Measurements from ENCODE around the gene RPS6KA2.
"Not testable (repeated sequence)": the region's sequence is repeated elsewhere in the genome, so short reads cannot be mapped to it uniquely, and the experiment has no call there.

RPS6KA2 gene

DNA sequence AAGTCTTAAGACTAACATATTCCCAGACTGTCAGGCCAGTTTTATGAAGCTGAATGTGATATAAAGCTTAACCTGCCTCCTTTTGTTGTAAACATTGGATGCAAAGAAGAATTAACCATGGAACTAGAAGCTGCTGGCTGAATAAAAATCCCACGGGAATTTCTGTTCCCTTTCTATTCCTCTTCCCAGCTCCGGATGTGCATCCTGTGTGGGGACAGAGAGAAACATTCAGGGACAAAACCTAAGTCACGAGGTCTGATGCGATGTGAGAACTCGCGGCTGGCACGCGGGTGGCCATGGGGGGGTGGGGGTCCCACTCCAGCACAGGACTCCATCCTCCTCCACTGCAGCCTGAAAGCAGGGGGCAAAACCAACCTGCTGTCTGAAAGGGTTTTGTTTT lies 72.7 kb downstream of the RPS6KA2 start:
- DNase-seq (ENCODE audit: low read depth) = no peak

DNA sequence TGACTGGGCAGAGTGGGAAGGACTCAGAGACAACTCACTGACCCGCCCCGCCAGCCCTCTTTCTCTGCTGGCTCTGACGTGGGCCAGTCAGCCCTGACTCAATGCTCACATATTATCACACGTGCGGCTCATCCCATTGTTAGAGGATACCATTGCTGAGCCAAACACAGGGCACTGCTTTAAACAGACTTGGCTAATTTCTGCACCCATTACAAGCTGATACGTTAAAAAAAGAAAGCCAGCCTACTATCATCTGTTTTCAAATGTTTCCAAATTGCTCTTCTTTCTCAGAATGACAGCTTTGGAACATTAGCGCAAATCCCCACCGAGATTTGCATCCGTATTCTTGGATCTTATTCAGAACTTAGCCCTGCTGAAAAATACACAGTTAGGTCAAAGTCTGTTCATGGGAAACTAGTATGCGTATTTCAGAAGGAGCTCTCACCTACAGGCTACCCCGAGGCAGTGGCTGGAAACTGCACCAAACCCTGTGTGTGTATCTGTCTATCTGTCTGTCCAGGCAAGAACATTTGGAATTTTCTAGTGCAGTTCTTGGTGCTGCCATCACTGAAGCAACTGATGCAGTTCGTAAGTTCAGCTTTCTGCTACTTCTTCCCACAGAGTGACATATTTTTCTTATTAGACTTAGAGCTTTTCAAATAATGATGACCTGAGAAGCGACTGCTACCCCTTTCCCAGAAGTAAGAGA lies 73.3 kb downstream of the RPS6KA2 start:
- no peak for DNase-seq (ENCODE audit: low read depth)

DNA sequence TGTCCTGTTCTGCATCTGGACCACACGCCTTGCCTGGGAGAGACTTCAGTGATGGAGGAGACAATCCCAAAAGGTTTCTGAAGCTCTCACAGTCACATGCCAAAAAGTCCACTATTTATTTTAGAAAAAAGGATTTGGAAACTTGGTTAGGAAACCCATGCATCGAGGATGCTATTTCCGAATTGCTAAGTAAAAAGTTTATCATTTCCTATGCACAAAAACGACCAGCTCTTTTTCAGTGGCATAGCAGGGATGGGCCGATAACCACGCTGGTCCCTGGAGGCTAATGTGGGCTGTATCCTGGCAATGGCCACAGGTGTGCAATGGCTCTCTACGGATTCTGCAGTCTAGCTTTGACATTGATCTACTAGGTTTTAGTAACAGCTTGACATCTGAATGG lies 74.5 kb downstream of the RPS6KA2 start:
- no peak for DNase-seq (ENCODE audit: low read depth)

DNA sequence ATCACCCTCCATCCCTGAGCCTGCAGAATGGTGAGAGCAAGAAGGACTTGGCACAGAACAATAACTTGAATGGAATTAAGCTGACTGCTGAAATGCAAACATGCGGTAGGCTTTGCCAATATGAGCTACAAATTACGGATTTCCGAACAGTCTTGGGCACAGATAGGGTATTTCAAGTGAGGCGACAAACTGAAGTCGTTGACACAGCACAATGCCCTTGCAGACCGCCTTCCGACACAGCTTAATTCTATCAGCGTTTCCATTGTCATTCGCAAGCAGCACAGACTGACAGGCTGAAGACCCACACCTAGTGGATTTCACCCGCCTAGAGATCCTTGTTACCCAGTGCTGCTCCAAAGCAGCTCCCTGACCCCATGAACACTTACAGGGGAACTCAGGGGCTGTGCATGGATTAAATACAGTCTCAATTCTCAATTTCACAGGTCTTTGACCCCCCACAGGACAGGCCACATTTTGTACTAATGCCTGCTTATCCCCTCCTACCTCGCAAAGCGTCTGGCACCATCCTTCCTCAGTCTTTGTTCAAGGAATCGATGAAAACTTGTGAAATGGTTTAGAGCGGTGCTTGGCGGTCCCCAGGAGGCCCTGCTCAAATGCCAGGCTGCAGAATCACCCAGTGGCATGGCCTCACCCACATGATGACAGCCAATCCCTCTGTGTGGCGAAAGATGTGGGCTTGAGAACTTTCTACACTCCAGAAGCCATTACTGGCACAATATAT lies 75.1 kb downstream of the RPS6KA2 start:
- no peak for DNase-seq (ENCODE audit: low read depth)

DNA sequence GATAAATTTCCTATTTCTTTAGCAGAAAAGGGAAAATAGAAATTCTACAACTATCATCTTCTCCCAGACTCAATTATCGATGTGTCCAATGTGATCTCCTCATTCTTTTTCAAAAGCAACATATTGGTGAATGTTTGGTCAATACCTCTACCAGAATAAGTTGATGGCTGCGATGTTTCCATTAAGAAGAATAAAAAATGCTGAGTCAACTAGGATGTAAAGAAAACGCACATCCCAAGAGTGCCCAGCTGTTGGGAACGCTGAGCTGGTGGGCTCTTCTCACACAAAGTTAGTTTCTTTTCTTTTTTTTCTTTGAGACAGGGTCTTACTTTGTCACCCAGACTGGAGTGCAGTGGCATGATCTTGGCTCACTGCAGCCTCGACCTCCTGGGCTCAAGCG lies 80.4 kb downstream of the RPS6KA2 start:
- no peak for DNase-seq (ENCODE audit: low read depth)

DNA sequence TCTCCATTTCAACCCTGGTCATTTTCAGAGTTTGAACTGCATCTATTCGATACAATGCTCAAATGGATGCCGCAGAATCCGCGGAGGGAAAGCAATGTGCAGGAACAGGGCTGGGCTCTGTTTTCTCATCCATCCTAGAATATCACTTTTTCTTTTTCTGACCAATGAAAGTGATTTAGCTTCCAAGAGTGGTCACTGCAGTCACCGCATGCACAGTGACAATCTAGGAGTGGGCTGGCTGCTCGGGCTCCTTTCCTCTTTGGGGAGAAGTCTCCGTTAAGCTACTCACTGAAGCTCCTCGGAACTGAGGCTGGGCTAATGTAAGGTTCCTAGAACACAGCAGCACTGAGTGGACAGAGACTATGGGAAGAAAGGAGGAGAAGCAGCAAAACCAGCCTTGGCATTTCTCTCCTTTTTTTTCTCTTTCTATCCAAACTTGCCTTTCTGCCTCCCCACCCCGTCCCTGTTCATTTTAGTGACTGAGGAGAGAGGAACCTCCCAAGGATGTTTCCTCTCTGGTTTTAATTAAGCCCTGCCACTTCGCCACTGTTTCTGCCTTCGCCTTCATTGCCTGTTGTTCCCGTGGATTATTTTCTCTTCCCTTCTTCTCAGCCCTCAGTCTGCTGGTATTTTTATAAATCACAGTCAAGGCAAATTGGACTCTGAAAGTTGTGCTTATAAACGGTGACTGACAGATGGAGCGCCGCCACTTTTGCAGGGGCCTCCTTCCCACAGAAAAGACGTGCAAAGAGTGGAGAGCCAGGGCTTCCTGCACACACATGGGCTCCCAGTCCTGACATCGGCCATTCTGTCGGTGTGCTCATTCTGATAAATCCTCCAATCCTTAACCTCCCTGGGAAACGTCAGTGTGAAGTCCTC lies 81.7 kb downstream of the RPS6KA2 start:
- no peak for DNase-seq (ENCODE audit: low read depth)

DNA sequence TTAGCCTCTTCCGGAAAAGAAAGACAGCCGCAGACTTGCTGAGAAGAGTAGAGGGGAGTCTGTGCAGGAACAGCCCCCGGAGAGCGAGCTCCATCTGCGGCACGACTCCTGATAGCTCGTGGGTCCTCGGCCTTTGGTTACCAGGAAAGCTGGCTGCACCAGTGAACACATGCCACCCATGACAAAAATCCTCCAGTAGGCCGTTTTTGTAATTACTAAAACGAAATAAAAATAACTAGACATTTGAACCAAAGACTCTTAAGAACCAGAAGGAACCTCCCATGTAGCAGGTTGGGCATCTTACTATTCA lies 82.8 kb downstream of the RPS6KA2 start:
- DNase-seq (ENCODE audit: low read depth) = no peak

DNA sequence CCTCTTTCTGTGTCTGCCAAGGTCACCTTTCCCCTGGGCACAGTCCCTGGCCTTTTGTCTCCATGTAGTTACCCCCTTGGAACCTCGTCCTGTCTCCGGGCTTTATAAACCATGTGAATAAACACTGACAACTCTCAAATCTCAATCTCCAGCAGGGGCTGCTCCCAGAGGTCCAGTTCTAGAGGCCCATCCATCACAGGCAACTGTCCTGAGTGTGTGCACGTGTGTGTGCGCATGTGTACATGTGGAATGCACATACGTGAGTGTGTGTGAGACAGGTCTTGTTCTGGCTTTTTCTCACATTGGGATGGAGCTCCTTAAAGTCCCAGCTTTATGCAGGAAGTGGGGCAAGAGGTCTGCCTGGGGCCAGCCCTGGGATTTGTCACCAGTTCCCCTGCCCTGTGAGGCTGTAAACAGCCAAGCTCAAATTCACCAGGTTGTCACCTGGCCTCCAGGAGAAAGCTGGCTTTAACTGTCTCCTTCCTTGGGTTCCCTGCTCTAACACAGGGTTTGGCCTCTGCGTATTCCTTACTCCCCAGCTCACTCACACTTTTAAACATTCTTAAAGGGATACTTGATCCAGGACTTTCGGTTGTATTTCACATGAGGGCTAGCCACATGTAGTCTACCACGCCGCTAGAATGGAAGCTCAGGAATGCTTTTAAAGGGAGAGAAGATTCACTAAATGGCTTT lies 83.3 kb downstream of the RPS6KA2 start:
- no peak for DNase-seq (ENCODE audit: low read depth)

DNA sequence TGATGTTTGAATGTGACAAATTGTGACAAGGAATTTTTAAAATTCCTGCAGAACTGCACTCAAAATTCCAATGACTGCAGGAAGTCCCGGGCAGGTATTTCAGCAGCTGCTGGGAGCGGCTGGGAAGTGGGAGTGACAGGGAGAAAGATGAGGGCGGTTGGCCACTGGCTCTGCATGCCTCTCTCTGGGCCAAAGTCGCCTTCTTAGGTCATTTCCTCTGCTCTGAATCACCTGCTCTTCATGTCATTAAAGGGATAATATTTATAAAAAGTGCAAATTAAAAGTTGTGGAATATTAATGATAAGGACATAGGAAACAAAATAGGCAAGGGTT lies 84.5 kb downstream of the RPS6KA2 start:
- DNase-seq (ENCODE audit: low read depth) = no peak

DNA sequence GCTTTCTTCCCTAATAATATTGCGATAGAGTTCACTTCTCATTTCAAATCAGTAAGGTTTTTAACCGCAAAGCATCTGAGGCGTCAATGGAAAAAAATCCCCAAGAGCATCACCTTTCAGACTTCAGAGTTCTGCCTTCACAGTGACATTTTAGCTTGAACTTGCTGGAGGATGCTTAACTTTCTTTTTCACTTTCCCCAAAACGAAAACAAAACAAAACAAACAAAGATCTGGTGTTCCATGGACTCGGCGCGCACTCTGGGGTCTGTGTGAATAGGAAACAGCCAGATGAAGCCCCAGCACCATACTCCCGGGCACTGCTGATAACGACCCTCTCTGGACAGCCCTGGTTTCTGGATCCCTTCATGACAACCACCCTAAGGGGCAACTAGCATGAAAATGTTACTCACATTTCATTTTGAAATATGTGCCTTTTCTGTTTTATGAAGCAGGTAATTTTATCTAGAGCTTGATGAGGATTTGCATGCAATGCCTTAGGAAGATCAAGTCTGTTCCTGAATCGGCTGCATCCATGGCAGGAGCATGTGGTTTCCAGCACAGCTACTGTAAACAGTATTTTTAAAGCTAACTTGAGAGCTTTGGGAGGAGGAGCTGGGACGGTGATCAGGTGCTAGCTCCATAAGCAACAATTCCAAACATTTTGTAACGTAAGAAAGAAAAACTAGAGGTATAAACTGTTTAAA lies 85.0 kb downstream of the RPS6KA2 start:
- no peak for DNase-seq (ENCODE audit: low read depth)

DNA sequence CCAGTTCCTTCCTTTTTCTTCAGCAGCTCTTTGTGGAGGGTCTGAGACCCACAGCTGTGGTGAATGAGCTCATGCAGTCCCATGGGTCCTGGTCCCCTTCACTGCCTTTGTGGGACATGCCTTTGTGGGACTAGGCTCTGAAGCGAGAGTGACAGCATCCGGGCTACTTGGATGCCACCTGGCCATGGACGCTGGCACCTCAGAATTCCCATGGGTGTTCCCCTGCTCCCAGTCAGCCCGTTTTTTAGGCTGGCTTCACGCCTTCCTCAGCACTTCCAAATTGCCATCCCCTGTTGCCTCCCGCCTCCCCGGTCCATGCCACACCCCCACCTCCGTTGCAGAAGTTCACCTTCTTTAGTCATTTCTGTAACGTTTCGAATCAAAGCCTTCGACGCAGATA lies 85.7 kb downstream of the RPS6KA2 start:
- DNase-seq (ENCODE audit: low read depth) = no peak

DNA sequence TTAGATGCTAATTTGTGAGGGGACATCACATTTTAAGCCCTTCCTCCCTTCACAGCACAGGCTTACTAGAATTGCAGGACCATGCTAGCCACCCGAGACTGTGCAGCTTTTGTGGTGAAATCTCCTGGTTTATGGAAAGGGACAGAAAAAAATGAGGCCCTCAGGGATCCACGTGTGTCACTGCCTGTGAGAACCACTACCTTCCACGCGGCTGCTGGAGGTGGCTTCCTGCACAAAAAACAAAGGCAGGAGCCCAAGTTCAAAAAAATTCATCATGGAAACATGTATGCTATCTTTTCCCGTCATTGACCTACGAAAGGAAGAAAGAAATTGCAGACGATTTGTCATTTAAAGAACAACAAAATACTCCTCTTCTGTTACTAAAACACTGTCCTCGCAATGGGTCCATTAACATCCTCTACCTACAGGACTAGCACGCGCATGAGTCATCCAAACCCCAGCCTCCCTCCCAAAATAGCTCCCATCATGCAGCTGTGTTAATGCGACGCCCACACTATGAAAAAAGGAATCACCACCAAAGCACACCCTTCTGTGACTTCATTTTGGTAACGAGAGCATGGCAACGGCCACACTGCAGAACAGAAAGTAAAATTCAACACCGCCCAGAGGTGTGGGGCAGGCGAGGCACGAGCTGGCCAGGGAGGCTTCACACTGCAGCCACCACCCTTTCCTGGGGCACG lies 86.3 kb downstream of the RPS6KA2 start:
- peak; percentile 47 for DNase-seq (ENCODE audit: low read depth)

DNA sequence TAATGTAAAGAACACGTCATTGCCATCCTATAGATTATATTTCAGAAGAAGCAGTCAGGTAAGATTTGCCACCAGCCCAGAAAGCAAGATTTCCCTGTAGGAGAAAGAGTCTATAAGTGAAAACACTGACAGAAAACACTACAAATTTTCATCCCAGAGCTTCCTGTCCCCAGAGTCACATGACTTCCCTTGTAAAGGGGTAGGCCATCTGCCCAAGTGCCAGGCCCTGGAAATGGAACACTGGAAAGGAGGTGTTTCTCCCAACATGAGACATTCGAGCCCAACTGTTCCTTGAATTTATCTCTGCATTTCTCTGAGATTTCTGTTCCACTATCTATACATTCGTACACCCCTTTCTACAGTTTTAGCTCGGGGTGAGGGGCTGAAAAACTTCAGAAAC lies 87.5 kb downstream of the RPS6KA2 start:
- no peak for DNase-seq (ENCODE audit: low read depth)

DNA sequence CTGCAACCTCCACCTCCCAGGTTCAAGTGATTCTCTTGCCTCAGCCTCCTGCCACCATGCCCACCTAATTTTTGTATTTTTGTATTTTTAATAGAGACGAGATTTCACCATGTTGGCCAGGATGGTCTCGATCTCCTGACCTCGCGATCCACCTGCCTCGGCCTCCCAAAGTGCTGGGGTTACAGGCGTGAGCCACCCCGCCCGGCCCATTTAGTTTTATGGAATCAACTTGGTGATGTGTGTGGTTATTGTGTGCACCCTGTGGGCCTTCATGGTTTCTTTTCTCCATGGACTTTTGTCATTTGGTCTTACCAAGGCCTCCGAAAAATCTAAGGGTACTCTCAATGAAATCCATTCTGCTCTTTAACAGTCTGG lies 88.1 kb downstream of the RPS6KA2 start:
- not testable (repeated sequence) for DNase-seq (ENCODE audit: low read depth)

DNA sequence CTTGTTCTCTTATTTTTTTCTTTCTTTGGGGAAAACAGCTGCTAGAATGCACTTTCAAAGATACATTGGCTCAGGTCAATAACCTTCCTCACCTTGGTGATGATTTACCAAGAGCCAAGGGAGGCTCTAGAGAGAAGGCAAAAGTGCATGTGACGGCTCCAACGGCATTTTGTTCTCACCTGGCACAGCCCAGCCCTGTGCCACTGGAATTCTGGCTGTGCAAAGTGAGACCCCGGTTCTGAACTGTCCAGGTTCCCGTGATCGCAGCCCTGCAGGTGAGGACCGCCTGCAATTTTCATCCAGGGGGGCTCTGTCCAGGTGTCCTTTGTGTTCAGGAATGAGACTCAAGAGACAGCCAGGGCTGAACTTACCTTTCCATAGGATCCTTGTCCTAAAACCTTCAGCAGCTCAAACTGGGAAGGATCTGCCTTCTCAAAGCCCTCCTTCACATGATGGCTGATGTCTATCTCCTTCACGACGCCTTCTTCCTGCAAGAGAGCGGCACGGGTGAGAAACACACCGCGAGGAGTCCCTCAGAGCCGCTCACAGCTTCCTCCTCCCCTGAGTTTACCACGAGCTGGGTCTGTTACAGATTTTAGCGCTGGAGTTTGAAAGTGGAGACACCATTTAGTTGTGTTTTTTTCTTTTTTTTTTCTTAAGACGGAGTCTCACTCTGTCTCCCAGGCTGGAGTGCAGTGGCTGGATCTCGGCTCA lies 88.6 kb downstream of the RPS6KA2 start:
- DNase-seq (ENCODE audit: low read depth) = no peak

DNA sequence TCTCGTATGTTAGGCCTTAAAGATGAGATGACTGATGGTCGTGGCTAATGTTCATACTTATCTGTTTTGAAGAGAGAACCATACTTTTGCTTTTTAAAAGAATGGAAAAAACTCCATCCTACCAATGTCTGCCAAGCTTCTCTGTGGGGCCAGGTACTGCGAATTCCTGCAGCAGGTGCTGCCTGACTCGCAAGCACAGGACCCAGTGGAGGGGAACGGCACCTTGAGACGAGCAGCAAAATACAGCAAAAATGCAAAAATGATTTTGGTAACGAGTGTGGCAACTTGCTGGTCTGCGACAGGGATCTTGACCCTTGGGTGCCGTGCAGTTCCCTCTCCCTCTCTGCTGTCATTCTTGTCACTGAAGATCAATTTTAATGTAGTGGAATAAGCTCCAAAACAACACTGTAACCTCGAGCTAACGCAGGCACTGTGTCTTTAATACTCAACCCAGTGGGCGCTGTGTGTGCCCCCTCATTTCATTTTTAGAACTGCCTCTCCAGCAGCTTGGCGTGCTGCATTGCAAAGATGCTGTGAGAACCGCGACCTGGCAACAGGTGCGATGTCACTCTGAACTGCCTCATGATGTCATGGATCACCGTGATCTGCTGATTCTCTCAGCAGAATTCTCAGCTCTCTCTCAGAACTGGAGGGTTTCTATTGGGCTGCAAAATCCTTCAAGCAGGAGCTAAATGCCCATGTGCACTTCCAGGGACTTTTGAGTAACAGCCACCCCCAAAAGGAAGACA lies 92.2 kb downstream of the RPS6KA2 start:
- no peak for DNase-seq (ENCODE audit: low read depth)

DNA sequence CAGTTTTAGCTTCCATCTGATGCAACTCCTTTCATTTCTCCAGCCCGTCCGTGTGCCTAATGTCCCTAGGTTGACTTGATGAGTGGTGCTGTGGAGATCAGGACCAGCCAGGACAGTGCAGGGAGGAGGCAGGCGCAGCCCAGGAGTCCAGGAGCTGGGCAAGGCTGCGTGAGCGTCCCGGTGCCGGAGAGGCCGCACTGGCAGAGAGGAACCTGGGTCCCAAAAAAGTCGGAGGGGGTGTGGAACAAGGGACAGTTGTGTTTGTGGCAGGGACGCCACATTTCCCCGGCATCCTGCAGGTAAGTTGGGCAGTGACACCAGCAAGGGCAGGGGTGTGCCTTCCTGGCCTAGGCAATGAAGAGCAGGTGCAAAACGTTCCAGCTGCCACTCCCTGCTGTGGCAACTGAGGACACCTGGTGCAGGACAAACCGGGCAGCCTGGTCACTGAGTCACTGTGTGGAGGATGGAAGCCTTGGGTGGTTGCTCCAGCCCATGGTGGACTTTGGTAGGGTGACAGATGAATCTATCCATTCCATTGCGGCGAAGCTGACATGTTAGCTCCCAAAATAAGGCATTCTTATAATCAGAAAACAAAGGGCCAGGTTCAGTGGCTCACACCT lies 93.7 kb downstream of the RPS6KA2 start:
- no peak for DNase-seq (ENCODE audit: low read depth)

DNA sequence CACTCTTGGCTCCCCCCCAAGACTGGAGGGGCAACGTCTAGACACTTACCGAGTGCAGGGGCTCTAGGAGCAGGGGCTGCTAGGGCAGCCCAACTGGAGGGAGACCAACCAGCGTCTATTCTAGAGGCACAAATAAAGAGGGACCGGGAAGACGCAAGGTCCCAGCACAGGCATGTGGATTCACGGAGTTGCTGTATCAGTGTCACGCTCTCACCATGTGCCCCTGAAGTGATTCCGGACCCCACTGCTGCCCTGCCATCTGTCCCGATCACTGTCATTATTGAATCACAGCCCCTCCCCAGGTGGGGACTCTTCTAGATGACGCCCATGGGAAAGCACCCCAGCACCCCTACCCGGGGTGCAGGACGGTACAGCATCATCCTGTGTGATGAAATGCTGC lies 94.7 kb downstream of the RPS6KA2 start:
- no peak for DNase-seq (ENCODE audit: low read depth)

Data from T-helper 22 cell (primary cell).